Endothelial cell of umbilical vein (primary cell): Measurements from ENCODE around the gene CPPED1. TPM values are rescaled to one million over a fixed set of nuclear protein-coding genes. Genes with fewer than 3 reads are reported as not detected.

Experiments used
- BruUV-seq: library from RNA; stranded (reverse); fragments of 400-500 nt; replicated peaks from 2 replicates; lab custom pipeline; 2021; lab: Mats Ljungman, UMichigan
- CTCF ChIA-PET: fragments of 300-600, 350-600 bp; sonication (Branson Sonifier 250); formaldehyde crosslinking; loops from one replicate; lab custom pipeline; 2021; ENCODE audit warnings: antibody characterized with exemption, inconsistent platforms; lab: Charles Lee
- POLR2A ChIA-PET: fragments of 300-600, 350-600 bp; sonication (Branson Sonifier 250); formaldehyde crosslinking; loops from one replicate; lab custom pipeline; 2021; ENCODE audit warnings: antibody characterized with exemption, inconsistent platforms; lab: Charles Lee
- DNase-seq: peaks from one replicate; pipeline ENCODE4 v3.0.0-alpha.2; 2011; ENCODE audit warnings: low read depth, low spot score
- FAIRE-seq: peaks from 2 replicates; lab custom pipeline; 2011; peaks lifted over from hg19 to GRCh38; lab: Jason Lieb, UNC
- H2AFZ ChIP-seq: 2 replicates; pipeline ENCODE4 v1.6.0; 2012; ENCODE audit warnings: low read depth, low read length, control low read depth, inconsistent platforms
- H3K27ac ChIP-seq: 2 replicates; pipeline ENCODE4 v1.5.1; 2011; ENCODE audit warnings: low read depth, mild to moderate bottlenecking, control low read depth, low read length, moderate library complexity; ENCODE audit not compliant: insufficient read depth
- H3K27me3 ChIP-seq, 2 experiments: 2 replicates each; pipeline versions ENCODE4 v1.6.0 to v1.6.1; 2011; ENCODE audit warnings: low read length in 2 of 2, mixed read lengths in 1 of 2; ENCODE audit not compliant: control insufficient read depth in 2 of 2, insufficient read depth in 2 of 2
- H3K36me3 ChIP-seq, 2 experiments: 2 replicates in 1 of 2; 3 replicates in 1 of 2; pipeline ENCODE4 v1.5.1; 2011; ENCODE audit warnings: low read length in 2 of 2, mild to moderate bottlenecking in 1 of 2, moderate library complexity in 1 of 2; ENCODE audit not compliant: control insufficient read depth in 2 of 2, insufficient read depth in 2 of 2; ENCODE audit errors: extremely low read depth in 1 of 2
- H3K4me1 ChIP-seq: 3 replicates; pipeline ENCODE4 v1.5.1; 2011; ENCODE audit warnings: mild to moderate bottlenecking, low read length; ENCODE audit not compliant: control insufficient read depth, insufficient read depth; ENCODE audit errors: extremely low read depth
- H3K4me2 ChIP-seq: 2 replicates; pipeline ENCODE4 v1.6.1; 2011; ENCODE audit warnings: low read length, control low read depth, mixed read lengths; ENCODE audit not compliant: insufficient read depth
- H3K4me3 ChIP-seq, 3 experiments: fragments of 200-600 bp in 1 of 3; sonication (generic), shearing (Covaris generic) in 1 of 3; replicated peaks in 1 of 3; 2 replicates each; pipeline ENCODE4 v1.5.1; 2011 to 2016; ENCODE audit warnings: control low read depth in 3 of 3, low read length in 3 of 3, mild to moderate bottlenecking in 2 of 3, inconsistent platforms in 1 of 3, low read depth in 1 of 3, moderate library complexity in 1 of 3; ENCODE audit not compliant: insufficient read depth in 1 of 3
- H3K79me2 ChIP-seq: 2 replicates; pipeline ENCODE4 v1.6.0; 2012; ENCODE audit warnings: low read length, inconsistent platforms; ENCODE audit not compliant: control insufficient read depth, insufficient read depth
- H3K9ac ChIP-seq: replicated peaks from 2 replicates; pipeline ENCODE3; 2011; ENCODE audit warnings: low read length, control low read depth; ENCODE audit not compliant: insufficient read depth; ENCODE audit errors: extremely low read depth
- H3K9me1 ChIP-seq: replicated peaks from 3 replicates; pipeline ENCODE4 v1.6.0; 2011; ENCODE audit warnings: mild to moderate bottlenecking, low read length; ENCODE audit not compliant: control insufficient read depth, insufficient read depth; ENCODE audit errors: extremely low read depth
- H3K9me3 ChIP-seq: replicated peaks from 2 replicates; pipeline ENCODE4 v1.5.1; 2012; ENCODE audit warnings: low read length, inconsistent platforms; ENCODE audit not compliant: control insufficient read depth, insufficient read depth
- H4K20me1 ChIP-seq: replicated peaks from 2 replicates; pipeline ENCODE3; 2011; ENCODE audit warnings: mild to moderate bottlenecking, low read length; ENCODE audit not compliant: control insufficient read depth, insufficient read depth; ENCODE audit errors: extremely low read depth
- EZH2 ChIP-seq: IDR thresholded peaks from 2 replicates; pipeline ENCODE4 v1.6.1; 2012; ENCODE audit warnings: borderline replicate concordance, low read depth, mild to moderate bottlenecking, moderate library complexity, low read length, inconsistent platforms; ENCODE audit not compliant: severe bottlenecking
- FOS ChIP-seq: IDR thresholded peaks from 2 replicates; pipeline ENCODE4 v1.6.1; 2011; ENCODE audit warnings: mild to moderate bottlenecking, low read length, moderate library complexity, borderline replicate concordance; ENCODE audit not compliant: insufficient read depth
- GATA2 ChIP-seq: IDR thresholded peaks from 2 replicates; pipeline ENCODE4 v1.7.0; 2011; ENCODE audit warnings: low read depth, mild to moderate bottlenecking, moderate library complexity, mixed read lengths, low read length; ENCODE audit not compliant: insufficient read length, insufficient read depth
- JUN ChIP-seq: IDR thresholded peaks from 2 replicates; pipeline ENCODE4 v1.6.1; 2011; ENCODE audit warnings: borderline replicate concordance, low read depth; ENCODE audit not compliant: insufficient read length, insufficient read depth
- MYC ChIP-seq: IDR thresholded peaks from one replicate; pipeline ENCODE4 v1.6.1; 2011; ENCODE audit warnings: mild to moderate bottlenecking, low read depth, low read length
- POLR2A ChIP-seq: IDR thresholded peaks from 2 replicates; pipeline ENCODE4 v1.6.1; 2012; ENCODE audit warnings: low read depth, mild to moderate bottlenecking, control low read depth, low read length
- POLR2AphosphoS5 ChIP-seq: IDR thresholded peaks from 2 replicates; pipeline ENCODE4 v1.6.1; 2012; ENCODE audit warnings: low read depth, mild to moderate bottlenecking, control low read depth, low read length, moderate library complexity; ENCODE audit not compliant: insufficient read depth
- dilution Hi-C: fragments of 300-500 bp; cut with MboI; formaldehyde crosslinking; loops from one replicate; pipeline ENCODE4 v1.15.0; 2019; ENCODE audit warnings: low sequenced_read_pairs; ENCODE audit not compliant: extremely low pct_ligation_motif_present
- intact Hi-C: fragments of 100-400 bp; cut with micrococcal nuclease; formaldehyde crosslinking; loops from one replicate; pipeline ENCODE4 v1.10.0; 2022
- polyA plus RNA-seq, 4 experiments: library from polyadenylated mRNA; depleted of rRNA in 3 of 4; stranded (reverse) in 3 of 4; unstranded in 1 of 4; fragments of >200 nt; gene quantifications; 2 replicates each; pipeline versions ENCODE4 v1.2.1 to v1.2.3, GENCODE V29; 2011 to 2012; ENCODE audit warnings: missing spikeins in 1 of 4
- total RNA-seq: library from RNA; stranded (reverse); gene quantifications from 2 replicates; pipeline ENCODE4 v1.2.3, GENCODE V29; 2021
- TF ChIP-seq, protein P1 (sequence below), 2 donors: IDR thresholded peaks; 1 replicate in 1 of 2; 2 replicates in 1 of 2; pipeline ENCODE4 v1.5.1; 2011; ENCODE audit warnings: low read length in 2 of 2, mild to moderate bottlenecking in 2 of 2, moderate library complexity in 2 of 2, control low read depth in 1 of 2, inconsistent platforms in 1 of 2, low read depth in 1 of 2; ENCODE audit not compliant: insufficient read depth in 1 of 2; ENCODE audit errors: extremely low read depth in 1 of 2
- TF ChIP-seq, protein P2 (sequence below): IDR thresholded peaks from 2 replicates; pipeline ENCODE4 v1.6.1; 2011; ENCODE audit not compliant: insufficient read depth, insufficient read length

CPPED1 gene
- total and polyA plus RNA-seq, 2 donors (not counting 3 experiments of a cell fraction or from before 2014, with no cell fraction given): 27.9 to 59.3 TPM

DNA sequence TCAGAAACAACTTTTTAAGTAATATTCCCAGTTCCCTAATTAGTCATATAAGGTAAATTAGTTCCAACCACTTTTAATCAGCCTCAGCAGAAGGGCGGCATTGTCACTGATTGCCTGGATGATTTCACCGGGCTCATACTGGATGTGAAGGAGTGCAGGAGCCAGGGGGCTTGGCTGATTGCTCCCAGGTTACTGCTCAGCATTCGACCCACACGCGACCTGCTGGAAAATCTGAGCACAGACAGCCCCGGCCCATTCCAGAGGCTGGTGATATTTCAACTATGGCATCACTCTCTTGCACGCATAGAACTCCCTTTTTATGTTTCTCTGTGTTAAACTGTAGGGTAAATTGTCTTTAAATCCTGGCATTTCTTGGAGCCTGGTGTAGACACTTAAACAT, 34.2 kb downstream of the CPPED1 start:
- Histone ChIP-seq H3K4me1 (peaks cover 11% of the 10 kb centered on the region), H2AFZ (no peak overlapping the region), H3K36me3 (no peaks in the 10 kb centered on the region), H3K9me3 (no peaks in the 10 kb centered on the region), H3K79me2 (no peaks in the 10 kb centered on the region), H3K4me3 (no peak overlapping the region), H4K20me1 (no peaks in the 10 kb centered on the region), H3K27ac (no peak overlapping the region), H3K27me3 (no peaks in the 10 kb centered on the region), H3K9me1 (no peaks in the 10 kb centered on the region), H3K9ac (no peak overlapping the region), H3K4me2 (no peak overlapping the region)
- ChIA-PET POLR2A (no interaction called here), CTCF (no interaction called here)
- TF ChIP-seq FOS (no peak), GATA2 (no peak), MYC (no peak), EZH2 (no peak), JUN (no peak), POLR2A (no peak), POLR2AphosphoS5 (no peak)
- TF ChIP-seq, protein P1, sequence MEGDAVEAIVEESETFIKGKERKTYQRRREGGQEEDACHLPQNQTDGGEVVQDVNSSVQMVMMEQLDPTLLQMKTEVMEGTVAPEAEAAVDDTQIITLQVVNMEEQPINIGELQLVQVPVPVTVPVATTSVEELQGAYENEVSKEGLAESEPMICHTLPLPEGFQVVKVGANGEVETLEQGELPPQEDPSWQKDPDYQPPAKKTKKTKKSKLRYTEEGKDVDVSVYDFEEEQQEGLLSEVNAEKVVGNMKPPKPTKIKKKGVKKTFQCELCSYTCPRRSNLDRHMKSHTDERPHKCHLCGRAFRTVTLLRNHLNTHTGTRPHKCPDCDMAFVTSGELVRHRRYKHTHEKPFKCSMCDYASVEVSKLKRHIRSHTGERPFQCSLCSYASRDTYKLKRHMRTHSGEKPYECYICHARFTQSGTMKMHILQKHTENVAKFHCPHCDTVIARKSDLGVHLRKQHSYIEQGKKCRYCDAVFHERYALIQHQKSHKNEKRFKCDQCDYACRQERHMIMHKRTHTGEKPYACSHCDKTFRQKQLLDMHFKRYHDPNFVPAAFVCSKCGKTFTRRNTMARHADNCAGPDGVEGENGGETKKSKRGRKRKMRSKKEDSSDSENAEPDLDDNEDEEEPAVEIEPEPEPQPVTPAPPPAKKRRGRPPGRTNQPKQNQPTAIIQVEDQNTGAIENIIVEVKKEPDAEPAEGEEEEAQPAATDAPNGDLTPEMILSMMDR (IDR thresholded peaks at IDR 0.05; ENCODE audit: extremely low read depth in 1 of 2, insufficient read depth in 1 of 2, low read depth in 1 of 2, low read length in 2 of 2): no peak
- TF ChIP-seq, protein P2, sequence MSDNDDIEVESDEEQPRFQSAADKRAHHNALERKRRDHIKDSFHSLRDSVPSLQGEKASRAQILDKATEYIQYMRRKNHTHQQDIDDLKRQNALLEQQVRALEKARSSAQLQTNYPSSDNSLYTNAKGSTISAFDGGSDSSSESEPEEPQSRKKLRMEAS: no peak
- DNase-seq (no peak), FAIRE-seq (no peak)
- no TSS peak for BruUV-seq
- intact Hi-C loops: no loop called here
- dilution Hi-C loops: no loop called here
